Transverse colon (tissue), 4 donors: Measurements from ENCODE around the gene MAIP1.

Experiments
- POLR2A ChIP-seq: fragments of 450-650 bp; IDR thresholded peaks from one replicate; pipeline ENCODE4 v1.6.1; 2016; ENCODE audit warnings: antibody characterized with exemption, mild to moderate bottlenecking, moderate library complexity
- POLR2AphosphoS5 ChIP-seq, 3 donors: sonication (generic); formaldehyde crosslinking; IDR thresholded peaks; one replicate each; pipeline ENCODE4 v1.6.1; 2016; ENCODE audit warnings: antibody characterized with exemption in 3 of 3
- TF ChIP-seq, protein P1 (sequence below), 5 experiments: fragments of 200-600 bp in 3 of 5; fragments of 450-650 bp in 2 of 5; sonication (generic) in 3 of 5; IDR thresholded peaks; 1 replicate in 2 of 5; 2 replicates in 3 of 5; pipeline ENCODE4 v1.5.1; 2016 to 2017; ENCODE audit warnings: antibody characterized with exemption in 5 of 5, inconsistent platforms in 3 of 5, mild to moderate bottlenecking in 2 of 5, moderate library complexity in 1 of 5

DNA sequence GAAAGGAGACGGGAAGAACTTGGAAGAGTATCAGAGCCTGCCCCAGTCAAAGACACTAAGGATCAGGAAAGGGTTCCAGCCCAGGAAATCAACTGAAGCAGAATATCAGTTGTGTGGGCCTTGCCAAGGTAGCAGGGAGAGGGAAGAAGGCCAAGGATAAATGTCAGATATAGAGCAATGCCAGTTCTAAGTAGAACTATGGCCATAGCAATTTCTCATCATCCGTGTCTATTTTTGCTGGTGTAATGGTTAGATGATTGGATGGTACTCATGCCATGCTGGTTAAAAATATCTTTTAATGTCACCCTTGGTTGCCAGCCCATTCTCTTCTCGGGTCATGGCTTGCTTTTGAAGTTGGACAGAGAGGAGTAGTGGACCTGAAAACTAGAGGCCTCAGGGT, 41.9 kb downstream of the MAIP1 start:
- TF ChIP-seq, protein P1, sequence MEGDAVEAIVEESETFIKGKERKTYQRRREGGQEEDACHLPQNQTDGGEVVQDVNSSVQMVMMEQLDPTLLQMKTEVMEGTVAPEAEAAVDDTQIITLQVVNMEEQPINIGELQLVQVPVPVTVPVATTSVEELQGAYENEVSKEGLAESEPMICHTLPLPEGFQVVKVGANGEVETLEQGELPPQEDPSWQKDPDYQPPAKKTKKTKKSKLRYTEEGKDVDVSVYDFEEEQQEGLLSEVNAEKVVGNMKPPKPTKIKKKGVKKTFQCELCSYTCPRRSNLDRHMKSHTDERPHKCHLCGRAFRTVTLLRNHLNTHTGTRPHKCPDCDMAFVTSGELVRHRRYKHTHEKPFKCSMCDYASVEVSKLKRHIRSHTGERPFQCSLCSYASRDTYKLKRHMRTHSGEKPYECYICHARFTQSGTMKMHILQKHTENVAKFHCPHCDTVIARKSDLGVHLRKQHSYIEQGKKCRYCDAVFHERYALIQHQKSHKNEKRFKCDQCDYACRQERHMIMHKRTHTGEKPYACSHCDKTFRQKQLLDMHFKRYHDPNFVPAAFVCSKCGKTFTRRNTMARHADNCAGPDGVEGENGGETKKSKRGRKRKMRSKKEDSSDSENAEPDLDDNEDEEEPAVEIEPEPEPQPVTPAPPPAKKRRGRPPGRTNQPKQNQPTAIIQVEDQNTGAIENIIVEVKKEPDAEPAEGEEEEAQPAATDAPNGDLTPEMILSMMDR (IDR thresholded peaks at IDR 0.05) = no peak
- TF ChIP-seq POLR2A (no peak), POLR2AphosphoS5 (IDR thresholded peaks at IDR 0.05) (no peak)
